G401 (cell line): ENCODE results near the gene YPEL2. TPM values are rescaled to one million over a fixed set of nuclear protein-coding genes. Genes with fewer than 3 reads are reported as not detected.
"Not testable (repeated sequence)": the region's sequence is repeated elsewhere in the genome, so short reads cannot be mapped to it uniquely, and the experiment has no call there.

ENCODE experiments used
- DNase-seq: peaks from one replicate; pipeline ENCODE4 v3.0.0-alpha.2; 2015; ENCODE audit warnings: low spot score
- in situ Hi-C: cut with HindIII; loops from 2 replicates; pipeline ENCODE4 v1.10.0; 2016; ENCODE audit warnings: low sequenced_read_pairs, mixed read lengths
- total RNA-seq: library from RNA; depleted of rRNA; stranded (reverse); fragments of >200 nt; shearing (Covaris generic); gene quantifications from 2 replicates; pipeline ENCODE4 v1.2.3, GENCODE V29; 2014

Gene YPEL2
- total RNA-seq, 1 experiment from 2014 or later, result 7.0 TPM

DNA sequence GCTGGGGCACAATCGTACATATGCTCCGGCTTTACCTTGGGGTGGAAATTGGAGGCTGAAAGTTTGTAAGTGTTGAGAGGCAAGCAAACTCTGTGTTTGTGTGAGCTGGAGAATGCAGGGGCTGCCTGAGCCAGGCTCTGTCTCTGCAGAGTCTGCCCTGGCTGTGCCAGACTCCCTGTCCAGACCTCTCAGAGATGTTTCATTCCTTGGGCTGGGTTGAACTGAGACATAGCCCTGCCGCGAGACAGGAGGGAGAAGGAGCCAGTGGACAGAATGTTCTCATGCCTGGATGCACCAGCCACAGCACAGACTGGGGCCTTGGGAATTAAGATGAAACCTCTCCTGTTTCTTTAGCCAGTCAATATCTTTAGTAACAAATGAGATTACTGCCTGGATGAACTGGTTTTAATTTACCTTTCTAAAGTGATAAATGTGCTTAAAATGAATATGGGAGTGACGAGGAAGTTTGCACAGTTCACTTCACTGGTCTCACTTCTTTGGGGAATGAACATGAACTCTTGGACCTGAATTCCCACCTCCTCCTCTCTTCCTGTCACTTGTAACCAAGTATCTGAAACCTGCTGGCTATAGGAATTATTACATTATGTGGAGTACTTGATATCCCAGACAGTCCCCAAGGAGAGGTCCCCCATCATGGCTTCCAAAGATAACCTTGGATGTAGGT, 40.1 kb downstream of the YPEL2 start:
- in situ Hi-C loops, result no loop called here
- peak; percentile 84 for DNase-seq

DNA sequence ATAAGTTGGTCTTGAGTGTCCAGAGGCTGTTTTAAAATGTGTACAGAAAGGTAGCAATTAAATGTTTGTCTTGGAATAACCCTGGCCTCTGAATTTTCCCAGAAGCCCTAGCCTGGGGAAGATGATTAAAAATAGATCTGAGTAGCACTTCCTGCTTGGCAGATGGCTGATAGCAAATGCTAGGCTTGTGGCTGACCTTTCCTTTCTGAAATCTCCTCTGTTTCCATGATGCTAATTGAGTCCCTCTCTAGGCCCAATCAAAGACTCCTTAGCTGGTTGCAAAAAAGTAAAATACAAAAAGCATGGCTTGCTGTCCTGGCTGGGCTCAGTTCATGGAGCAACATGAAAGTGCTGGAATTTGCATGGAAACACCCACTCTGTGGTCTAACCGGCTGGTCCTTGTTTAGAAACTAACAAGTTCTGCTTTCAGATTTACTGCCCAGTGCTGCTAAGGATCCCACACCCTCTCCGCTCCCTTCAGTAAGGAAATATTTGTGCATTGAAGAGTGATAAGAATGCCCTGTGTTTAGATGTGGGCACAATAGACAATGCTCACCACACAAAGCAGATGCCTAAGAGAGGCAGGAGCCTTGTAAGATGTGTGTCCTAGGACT, 40.8 kb downstream of the YPEL2 start:
- in situ Hi-C loops, result no loop called here
- peak; percentile 82 for DNase-seq

DNA sequence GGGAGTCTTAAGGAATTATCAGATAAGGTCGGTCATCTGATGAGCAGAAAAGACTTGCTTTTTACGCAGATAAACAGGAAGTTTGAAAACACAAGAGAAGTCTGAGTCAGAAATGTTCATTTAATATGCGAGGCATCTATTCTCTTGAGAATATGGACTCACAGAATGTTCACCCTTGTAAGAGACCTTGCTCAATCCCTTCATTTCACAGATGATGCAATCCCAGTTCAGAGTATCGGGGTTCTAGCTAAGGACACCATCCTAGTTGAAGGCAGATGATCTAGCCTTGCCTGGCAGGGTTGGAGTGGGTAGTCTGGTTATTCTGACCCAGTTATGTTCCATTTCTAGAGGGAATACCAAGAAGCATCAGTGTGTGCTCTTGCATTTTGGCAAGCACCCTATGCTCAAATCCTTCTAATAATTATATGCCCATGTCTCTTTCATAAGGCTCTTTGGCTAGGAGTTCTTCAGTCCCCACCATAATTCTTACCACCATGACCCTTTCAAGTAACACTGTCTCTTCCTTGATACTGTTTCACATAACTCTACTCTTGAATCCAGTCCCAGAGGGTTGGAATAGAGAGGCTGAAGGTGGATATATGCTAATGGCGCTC, 42.5 kb downstream of the YPEL2 start:
- peak; percentile 55 for DNase-seq
- in situ Hi-C loops, result no loop called here

DNA sequence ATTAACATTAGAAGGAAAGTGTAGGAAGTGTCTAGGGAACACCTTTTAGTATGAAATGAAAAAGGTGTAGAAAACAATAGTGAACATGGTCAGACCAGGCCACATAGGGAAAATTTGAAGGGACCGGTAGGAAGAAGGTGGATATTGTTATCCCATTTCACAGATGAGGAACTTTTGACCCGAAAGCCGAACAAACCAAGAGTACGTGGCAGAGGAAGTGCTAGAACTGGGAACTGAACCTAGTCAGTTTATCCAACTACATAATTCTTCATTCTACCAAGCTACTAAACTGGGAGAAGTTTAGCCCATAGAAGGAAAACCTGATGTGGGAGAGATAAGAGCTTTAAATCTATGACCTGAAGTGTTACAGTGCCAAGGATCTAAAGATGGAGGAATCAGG, 43.2 kb downstream of the YPEL2 start:
- DNase-seq, result no peak
- in situ Hi-C loops, result no loop called here

DNA sequence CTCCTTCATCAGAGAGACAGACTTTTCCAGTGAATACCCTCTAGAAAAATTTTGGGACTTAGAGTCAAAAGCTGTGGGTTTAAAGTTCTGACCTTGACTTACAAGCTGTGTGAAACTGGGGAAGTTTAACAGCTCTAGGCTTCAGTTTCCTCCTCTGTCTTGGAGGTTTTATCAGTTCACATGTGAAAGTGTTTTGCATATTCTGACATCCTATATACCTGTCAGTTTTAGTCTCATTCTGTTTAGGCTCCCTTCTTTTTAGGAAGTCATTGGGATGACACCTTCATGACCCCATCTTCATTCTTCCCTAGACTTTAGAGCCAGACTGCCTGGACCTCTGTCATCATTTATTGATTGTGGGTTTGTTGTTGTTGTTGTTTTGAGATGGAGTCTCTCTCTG, 44.4 kb downstream of the YPEL2 start:
- DNase-seq, result no peak
- in situ Hi-C loops, result no loop called here

DNA sequence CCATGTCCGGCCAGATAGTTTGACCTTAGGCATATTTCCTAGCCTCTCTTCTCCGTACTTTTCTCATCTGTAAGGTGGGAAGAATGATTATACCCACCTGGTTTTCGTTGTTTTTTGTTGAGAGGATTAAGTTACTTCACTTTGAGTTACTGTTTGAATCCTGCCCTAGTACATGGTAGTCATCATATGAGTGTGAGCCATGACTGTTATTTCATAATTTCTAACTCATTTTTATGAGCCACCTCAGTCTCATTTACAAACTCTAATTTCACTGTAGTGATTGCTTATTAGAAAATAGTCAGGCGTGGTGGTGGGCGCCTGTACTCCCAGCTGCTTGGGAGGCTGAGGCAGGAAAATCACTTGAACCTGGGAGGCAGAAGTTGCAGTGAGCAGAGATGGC, 45.1 kb downstream of the YPEL2 start:
- in situ Hi-C loops, result no loop called here
- no peak for DNase-seq

DNA sequence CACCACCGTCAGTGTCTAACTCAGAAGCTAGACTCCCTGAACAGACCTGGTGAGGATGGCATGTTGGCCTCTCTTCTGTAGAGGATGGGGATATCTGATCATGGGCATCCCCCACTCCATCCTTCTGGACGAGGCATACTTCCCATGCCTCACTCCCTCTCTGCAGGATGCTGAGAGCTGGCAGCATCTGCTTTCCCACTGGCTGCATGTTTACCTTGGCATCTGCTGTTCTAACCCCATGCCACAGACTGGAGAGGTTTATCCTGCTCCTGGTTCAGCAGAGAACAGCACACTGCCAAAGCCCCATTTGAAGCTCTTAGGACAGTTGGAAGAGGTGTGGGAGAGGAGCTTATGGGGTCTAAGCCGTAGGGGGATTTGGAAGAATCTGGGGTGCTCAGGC, 46.0 kb downstream of the YPEL2 start:
- DNase-seq, result peak; percentile 70
- in situ Hi-C loops, result no loop called here

DNA sequence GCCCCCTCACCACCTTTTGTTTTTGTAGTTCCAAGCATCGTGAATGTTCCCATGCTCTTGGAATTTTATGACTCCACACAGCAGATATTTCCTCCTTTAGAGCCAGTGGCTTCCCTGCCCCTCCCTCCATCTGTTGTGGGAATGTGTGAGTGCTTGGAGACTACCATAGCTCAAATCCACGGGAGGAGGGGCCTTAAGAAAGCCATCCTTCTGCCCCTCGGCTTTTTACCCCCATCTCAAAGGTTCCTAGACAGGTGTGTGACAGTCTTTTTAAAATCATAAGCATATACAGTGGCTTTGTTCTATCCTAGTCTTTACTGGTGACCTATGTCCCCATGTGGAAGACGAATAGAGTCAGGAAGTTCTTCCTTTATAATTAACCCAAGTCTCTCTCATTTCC, 47.2 kb downstream of the YPEL2 start:
- in situ Hi-C loops, result no loop called here

DNA sequence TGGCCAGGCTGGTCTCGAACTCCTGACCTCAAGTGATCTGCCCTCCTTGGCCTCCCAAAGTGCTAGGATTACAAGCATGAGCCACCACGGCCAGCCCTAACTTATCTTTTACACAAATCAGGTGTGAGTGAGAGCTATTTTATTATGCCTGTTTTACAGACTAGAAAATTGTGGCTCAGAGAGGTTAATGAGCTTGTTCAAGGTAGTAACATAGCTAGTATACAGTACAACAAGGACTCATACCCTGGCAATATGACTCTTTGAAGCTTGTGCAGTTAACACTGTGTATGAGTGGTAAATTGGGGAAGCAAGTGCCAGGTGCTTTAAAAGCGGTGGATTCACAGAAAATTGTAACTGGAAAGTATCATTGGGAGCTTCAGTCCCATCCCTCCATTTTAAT, 49.0 kb downstream of the YPEL2 start:
- in situ Hi-C loops, result no loop called here

More for the DNA sequence above, 47.2 kb downstream of the YPEL2 start:
- DNase-seq, result no peak

DNA sequence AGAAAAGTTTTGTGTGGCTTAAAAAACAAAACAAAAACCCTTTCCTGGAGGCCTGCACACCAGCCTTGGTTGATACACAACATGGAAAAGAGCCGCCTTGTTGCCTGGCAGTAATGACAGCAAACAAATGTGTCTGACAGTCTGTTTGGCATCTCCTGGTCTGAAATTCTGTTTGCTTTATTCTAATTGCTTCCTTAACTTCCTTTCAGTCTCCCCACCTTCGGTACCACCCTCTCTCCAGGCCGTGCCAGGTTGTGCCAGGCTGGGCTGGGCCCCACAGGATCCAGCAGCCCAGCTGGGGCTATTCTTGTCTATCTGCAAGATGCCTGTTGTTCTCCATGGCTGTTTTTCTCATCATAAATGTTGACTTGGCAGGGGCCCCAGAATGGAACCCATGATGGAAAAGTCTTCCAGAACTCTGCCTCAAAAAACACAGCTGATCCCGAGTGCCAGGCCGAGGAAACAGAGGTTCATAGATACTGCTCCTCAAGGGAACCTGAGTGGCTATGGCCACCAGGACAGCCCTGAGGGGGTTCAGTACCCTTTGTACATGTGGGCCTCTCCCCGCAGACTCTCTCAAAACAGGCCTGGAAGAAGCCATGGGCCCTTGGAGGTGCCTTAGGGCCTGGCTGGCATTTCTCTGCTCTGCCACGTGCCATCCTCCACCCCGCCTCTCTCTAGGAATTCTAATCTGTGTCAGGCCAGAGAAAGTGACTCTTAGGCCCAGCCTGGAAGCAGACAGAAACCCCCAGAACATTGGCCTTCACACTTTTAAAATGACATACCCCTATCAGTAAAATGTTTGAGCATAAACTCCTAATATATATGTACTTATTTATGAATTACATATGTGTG, 50.5 kb downstream of the YPEL2 start:
- peak; percentile 63 for DNase-seq
- in situ Hi-C loops, result no loop called here

More for the DNA sequence above, 49.0 kb downstream of the YPEL2 start:
- no peak for DNase-seq

DNA sequence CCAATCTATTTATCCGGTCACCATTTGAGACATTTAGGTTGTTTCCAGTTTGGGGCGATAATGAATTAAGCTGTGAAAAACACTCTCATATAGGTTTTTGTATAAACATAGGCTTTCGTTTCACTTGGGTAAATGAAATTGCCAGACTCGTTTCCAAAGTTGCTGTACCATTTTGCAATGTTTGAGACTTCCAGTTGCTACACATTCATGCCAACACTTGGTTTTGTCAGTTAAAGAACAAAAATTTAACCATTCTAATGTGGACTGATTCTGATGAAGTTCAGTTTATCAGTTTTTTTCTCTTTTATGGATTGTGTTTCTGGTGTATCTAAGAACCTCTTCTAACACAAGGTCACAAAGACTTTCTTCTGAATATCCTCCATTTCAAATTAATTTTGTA, 52.4 kb downstream of the YPEL2 start:
- DNase-seq, result no peak

DNA sequence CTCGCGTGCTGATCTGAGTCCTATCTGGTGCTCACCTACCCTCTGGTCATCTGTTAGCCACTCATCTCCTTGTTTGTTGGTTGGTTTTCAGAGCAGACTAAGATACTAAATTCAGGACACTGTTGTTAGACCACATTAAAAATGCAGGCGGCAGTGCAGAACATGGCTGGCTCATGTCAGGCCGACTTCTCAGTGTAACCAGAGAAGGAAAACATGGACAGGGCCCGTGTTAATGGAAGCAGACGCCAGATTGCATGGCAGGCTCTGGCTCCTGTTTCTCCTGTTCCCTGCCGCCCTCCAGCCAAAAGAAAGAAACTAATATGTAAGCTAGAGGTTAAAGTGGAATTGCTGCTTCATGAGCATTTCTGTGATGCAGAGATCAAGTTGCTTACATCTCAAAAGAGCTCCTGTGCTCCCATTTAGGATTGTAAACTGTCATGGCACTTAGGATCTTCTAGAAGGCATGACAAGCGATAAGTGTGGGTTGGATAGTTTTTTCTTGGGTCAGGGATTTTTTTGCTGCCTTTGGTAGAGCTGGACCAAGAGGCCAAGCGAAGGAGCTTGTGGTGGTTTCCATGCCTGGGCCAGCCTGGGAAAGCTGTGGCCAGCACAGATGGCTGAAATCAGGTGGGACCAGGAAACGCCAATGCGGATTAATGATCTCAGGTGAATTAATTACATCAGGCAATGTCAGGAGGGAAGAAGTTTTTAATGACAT, 56.1 kb downstream of the YPEL2 start:
- in situ Hi-C loops, result no loop called here
- DNase-seq, result peak; percentile 80

More for the DNA sequence above, 52.4 kb downstream of the YPEL2 start:
- in situ Hi-C loops, result no loop called here

DNA sequence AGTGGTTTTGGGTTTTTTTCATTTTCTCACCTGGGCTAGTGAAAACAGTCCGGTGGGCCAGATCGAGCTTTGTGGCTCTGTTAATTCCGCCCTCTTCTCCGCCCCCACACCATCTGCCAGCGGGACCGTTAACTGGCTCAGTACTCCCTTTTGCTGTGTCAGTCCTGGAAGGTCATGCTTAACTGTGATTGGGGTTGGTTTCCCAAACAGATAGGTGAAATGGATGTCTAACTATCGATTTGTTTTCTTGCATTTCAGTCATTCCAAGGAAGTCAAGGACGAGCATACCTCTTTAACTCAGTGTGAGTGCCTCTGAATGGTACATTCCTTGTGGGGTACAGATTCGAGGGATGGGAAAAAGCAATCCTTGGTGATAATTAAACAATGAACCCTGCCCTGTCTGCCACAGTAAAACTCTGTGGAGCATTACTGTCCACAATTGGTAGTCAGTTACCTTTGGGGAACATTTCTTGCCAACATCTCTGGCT, 56.7 kb downstream of the YPEL2 start:
- DNase-seq, result peak; percentile 84
- in situ Hi-C loops, result no loop called here

DNA sequence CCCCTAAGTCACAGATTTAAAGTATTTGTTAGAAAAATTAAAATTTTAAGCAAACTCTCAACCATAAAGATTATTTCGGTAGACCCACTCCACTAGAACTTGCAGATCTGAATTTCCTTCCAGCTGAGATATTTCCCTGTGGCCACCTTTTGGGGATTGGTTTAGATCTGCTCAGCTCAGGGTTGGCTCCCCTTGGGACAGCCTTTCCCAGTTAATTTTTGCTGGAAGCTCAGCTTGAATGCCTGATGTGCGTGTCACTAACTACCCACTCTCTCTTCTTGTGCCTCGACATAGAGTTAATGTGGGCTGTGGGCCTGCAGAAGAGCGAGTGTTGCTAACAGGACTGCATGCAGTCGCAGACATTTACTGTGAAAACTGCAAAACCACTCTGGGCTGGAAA, 57.6 kb downstream of the YPEL2 start:
- in situ Hi-C loops, result no loop called here

DNA sequence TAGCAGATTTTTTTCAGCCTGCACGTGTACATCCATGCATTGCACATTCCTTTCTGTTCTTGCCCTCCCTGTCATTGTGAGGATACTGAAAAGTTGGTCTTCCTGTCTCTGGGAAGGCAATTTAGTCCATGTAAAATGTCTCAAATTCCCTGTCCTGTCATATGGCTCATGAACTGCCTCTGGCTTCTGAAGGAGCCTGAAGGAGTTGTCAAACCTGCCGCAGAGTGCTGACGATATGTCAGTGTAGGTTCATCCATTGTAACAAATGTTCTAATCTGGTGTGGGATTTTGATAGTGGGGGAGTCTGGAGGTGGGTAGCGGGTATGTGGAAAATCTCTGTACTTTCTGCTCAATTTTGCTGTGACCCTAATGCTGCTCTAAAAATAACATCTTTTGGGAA, 59.6 kb downstream of the YPEL2 start:
- in situ Hi-C loops, result no loop called here

More for the DNA sequence above, 57.6 kb downstream of the YPEL2 start:
- no peak for DNase-seq

DNA sequence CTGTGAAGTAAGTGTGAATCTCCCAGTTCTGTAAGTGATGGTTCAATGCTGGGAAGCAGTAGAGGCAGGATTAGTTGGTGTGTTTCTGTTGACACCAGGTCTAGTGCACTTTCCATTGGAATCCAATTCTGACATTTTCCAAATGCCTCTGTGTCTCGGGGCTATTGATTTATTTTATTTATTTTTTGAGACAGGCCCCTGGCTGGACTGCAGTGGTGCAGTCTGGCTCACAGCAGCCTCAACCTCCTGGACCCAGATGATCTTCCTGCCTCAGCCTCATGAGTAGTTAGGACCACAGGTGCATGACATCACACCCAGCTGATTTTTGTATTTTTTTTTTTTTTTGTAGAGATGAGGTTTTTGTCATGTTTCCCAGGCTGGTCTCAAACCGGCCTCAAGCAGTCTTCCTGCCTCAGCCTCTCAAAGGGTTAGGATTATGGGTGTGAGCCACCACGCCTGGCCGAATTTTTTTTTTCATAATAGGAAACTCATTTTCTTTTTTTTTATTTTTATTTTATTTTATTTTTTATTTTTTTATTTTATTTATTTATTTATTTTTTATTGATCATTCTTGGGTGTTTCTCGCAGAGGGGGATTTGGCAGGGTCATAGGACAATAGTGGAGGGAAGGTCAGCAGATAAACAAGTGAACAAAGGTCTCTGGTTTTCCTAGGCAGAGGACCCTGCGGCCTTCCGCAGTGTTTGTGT, 61.7 kb downstream of the YPEL2 start:
- DNase-seq, result no peak
- in situ Hi-C loops, result no loop called here

More for the DNA sequence above, 59.6 kb downstream of the YPEL2 start:
- DNase-seq, result no peak

DNA sequence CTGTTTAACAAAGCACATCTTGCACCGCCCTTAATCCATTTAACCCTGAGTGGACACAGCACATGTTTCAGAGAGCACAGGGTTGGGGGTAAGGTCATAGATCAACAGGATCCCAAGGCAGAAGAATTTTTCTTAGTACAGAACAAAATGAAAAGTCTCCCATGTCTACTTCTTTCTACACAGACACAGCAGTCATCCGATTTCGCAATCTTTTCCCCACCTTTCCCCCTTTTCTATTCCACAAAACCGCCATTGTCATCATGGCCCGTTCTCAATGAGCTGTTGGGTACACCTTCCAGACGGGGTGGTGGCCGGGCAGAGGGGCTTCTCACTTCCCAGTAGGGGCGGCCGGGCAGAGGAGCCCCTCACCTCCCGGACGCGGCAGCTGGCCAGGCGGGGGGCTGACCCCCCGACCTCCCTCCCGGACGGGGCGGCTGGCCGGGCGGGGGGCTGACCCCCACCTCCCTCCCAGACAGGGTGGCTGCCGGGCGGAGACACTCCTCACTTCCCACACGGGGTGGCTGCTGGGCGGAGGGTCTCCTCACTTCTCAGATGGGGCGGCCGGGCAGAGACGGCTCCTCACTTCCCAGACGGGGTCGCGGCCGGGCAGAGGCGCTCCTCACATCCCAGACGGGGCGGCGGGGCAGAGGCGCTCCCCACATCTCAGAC, 62.4 kb downstream of the YPEL2 start:
- DNase-seq, in situ Hi-C loops: not testable (repeated sequence)
